Measurements from ENCODE around the gene SLC30A3. TPM values are rescaled to one million over a fixed set of nuclear protein-coding genes. Genes with fewer than 3 reads are reported as not detected.

The SLC30A3 gene
- total RNA-seq, 1 donor: under 0.01 TPM

DNA sequence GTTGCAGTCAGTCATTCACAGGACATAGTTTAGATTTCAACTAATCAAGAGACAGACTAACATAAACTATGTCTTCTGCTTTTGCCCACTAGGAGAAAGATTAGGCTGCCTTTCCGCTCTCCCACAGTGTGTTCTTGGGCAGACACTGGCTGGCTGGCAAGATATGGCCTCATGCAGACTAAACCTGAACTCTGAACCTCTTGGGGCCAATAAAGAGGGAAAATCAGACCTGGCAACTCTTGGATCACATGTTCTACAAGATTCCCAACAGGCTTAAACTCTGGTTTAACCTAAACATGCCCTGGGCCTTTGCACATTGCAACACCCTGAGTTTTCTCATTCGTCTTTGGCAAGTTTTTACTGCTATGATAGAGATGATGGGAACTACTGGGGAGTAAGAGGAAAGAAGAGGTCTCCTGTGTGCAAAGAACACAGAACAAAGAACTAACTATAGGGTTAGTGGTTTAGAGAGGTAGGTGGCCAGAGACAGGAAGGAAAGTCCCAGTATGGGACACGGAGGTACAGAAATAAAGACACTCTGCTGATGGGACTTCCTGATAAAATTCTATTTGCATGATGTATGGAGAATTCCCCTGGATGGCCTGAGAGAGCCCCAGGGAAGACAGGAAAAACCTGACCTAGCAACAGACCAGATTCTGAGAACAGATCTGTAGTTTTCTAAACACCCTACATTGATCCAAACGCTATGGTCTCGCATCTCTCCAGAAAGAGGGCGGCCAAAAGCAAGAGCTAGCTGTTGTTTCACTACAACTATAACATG, 53.0 kb downstream of the SLC30A3 start:
- DNase-seq (ENCODE audit: low read depth in 2 of 3, low spot score in 2 of 3): no peak

GRCh38 chr2:27208486-27209050, 54.3 kb downstream of the SLC30A3 start:
- DNase-seq (ENCODE audit: low read depth in 2 of 3, low spot score in 2 of 3): no peak

GRCh38 chr2:27206346-27206745, 56.5 kb downstream of the SLC30A3 start:
- DNase-seq (ENCODE audit: low read depth in 2 of 3, low spot score in 2 of 3): no peak

GRCh38 chr2:27205206-27205605, 57.6 kb downstream of the SLC30A3 start:
- no peak for DNase-seq (ENCODE audit: low read depth in 2 of 3, low spot score in 2 of 3)

DNA sequence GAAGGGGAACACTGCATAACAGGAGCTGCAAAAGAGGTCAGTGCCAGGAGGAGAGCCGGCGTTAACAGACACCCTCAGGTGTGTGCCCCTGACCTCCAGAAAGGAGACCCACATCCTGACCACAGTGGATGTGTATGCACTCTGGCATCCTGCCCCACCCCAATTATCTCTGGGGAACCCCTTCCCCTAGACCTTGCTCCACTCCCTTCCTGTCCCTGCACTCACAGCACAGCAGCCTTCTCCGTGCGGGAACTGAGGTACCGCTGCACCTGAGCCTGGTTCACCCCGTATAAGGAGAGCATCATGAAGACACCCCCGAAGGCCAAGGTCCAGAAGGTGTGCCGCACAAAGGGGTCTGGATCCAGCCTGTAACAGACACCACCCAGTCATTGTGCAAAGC, 58.3 kb downstream of the SLC30A3 start:
- no peak for DNase-seq (ENCODE audit: low read depth in 2 of 3, low spot score in 2 of 3)

DNA sequence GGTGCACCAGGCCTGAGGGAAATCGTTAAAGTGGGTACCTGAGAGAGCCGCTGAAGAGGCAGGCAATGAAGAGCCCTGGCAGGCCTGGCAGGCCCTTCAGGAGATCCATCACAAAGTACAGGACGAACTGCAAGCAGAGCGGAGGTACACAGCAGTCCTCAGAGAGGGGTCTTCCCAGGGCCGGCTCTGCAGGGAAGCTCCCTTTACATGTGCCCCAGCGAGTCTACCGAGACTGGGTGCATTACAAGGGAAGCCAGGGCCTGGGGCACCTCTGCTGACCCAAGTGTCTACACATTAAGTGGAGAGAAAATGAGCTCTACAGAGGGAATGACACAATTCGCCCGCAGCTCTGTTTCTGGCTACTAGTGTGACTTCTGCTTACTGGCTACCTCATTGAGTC, 59.1 kb downstream of the SLC30A3 start:
- DNase-seq (ENCODE audit: low read depth in 2 of 3, low spot score in 2 of 3): no peak

Other genes with a start within 250 kb of the SLC30A3 start
- gene TMEM214, start 230.1 kb downstream of the SLC30A3 start, total RNA-seq: 44.4 TPM
- gene AGBL5, start 211.4 kb downstream of the SLC30A3 start, total RNA-seq: 38.0 TPM
- 397 TPM for gene OST4, start 191.4 kb downstream of the SLC30A3 start, total RNA-seq
- gene EMILIN1, start 184.4 kb downstream of the SLC30A3 start, total RNA-seq: 31.2 TPM
- 4.0 TPM for gene KHK, start 176.3 kb downstream of the SLC30A3 start, total RNA-seq
- 9.2 TPM for gene CGREF1, start 143.9 kb downstream of the SLC30A3 start, total RNA-seq
- gene ABHD1, start 139.2 kb downstream of the SLC30A3 start, total RNA-seq: 1.9 TPM
- 55.2 TPM for gene PREB, start 128.4 kb downstream of the SLC30A3 start, total RNA-seq
- under 0.01 TPM for gene PRR30, start 123.6 kb downstream of the SLC30A3 start, total RNA-seq
- not detected for gene TCF23, start 114.0 kb downstream of the SLC30A3 start, total RNA-seq
- gene ATRAID, start 51.0 kb downstream of the SLC30A3 start, total RNA-seq: 131 TPM
- 60.1 TPM for gene SLC5A6, start 50.8 kb downstream of the SLC30A3 start, total RNA-seq
- gene CAD, start 45.7 kb downstream of the SLC30A3 start, total RNA-seq: 63.0 TPM
- not detected for gene DNAJC5G, start 12.4 kb upstream of the SLC30A3 start, total RNA-seq
- under 0.01 TPM for gene TRIM54, start 19.4 kb upstream of the SLC30A3 start, total RNA-seq
- gene UCN, start 45.4 kb upstream of the SLC30A3 start, total RNA-seq: 2.2 TPM
- gene MPV17, start 60.0 kb upstream of the SLC30A3 start, total RNA-seq: 85.4 TPM
- gene GTF3C2, start 93.7 kb upstream of the SLC30A3 start, total RNA-seq: 43.4 TPM
- gene EIF2B4, start 107.3 kb upstream of the SLC30A3 start, total RNA-seq: 27.2 TPM
- 130 TPM for gene SNX17, start 107.6 kb upstream of the SLC30A3 start, total RNA-seq
- 17.0 TPM for gene ZNF513, start 117.7 kb upstream of the SLC30A3 start, total RNA-seq
- 66.2 TPM for gene PPM1G, start 146.5 kb upstream of the SLC30A3 start, total RNA-seq
- gene NRBP1, start 165.6 kb upstream of the SLC30A3 start, total RNA-seq: 49.8 TPM
- gene KRTCAP3, start 179.3 kb upstream of the SLC30A3 start, total RNA-seq: 2.2 TPM
- 38.8 TPM for gene IFT172, start 226.7 kb upstream of the SLC30A3 start, total RNA-seq
- gene FNDC4, start 232.2 kb upstream of the SLC30A3 start, total RNA-seq: 0.27 TPM
- under 0.01 TPM for gene GCKR, start 233.8 kb upstream of the SLC30A3 start, total RNA-seq

Data from hematopoietic multipotent progenitor cell (in vitro differentiated cells).